ENCODE data around the gene MRPL54.

The MRPL54 gene

GRCh38 chr19:3807574-3808354 is 45.3 kb downstream of the MRPL54 start:
- Histone ChIP-seq H3K4me1 (no peaks in the 10 kb centered on the region), H3K27me3 (peaks cover 0 to 62% of the 10 kb centered on the region in 2 donors), H3K27ac (no peak overlapping the region), H3K36me3 (no peaks in the 10 kb centered on the region), H3K4me3 (no peak overlapping the region), H3K9me3 (no peaks in the 10 kb centered on the region)
- DNase-seq = no peak
- intact Hi-C loops (cut with DNase I; ENCODE audit: low total_unique reads) = no loop called here
- TF ChIP-seq CTCF (IDR thresholded peaks at IDR 0.05) = no peak

GRCh38 chr19:3808420-3809143 is 46.1 kb downstream of the MRPL54 start:
- Histone ChIP-seq H3K9me3 (no peaks in the 10 kb centered on the region), H3K27ac (no peak overlapping the region), H3K4me1 (peaks cover 0 to 6% (median 0%) of the 10 kb centered on the region in 4 donors), H3K36me3 (no peaks in the 10 kb centered on the region), H3K27me3 (peaks cover 0 to 59% of the 10 kb centered on the region in 2 donors), H3K4me3 (no peak overlapping the region)
- no peak for DNase-seq
- intact Hi-C loops (cut with DNase I; ENCODE audit: low total_unique reads) = no loop called here
- TF ChIP-seq CTCF (IDR thresholded peaks at IDR 0.05) = no peak

GRCh38 chr19:3809881-3810707 is 47.6 kb downstream of the MRPL54 start:
- no peak for DNase-seq
- Histone ChIP-seq H3K36me3 (no peaks in the 10 kb centered on the region), H3K9me3 (no peaks in the 10 kb centered on the region), H3K27me3 (peaks cover 0 to 54% of the 10 kb centered on the region in 2 donors), H3K4me1 (peaks cover 0 to 7% (median 0%) of the 10 kb centered on the region in 4 donors), H3K27ac (no peak overlapping the region), H3K4me3 (no peak overlapping the region)
- intact Hi-C loops (cut with DNase I; ENCODE audit: low total_unique reads) = no loop called here
- TF ChIP-seq CTCF (IDR thresholded peaks at IDR 0.05) = no peak

GRCh38 chr19:3810708-3811355 is 48.4 kb downstream of the MRPL54 start:
- TF ChIP-seq CTCF (IDR thresholded peaks at IDR 0.05) = no peak
- Histone ChIP-seq H3K36me3 (no peaks in the 10 kb centered on the region), H3K27ac (no peak overlapping the region), H3K4me3 (no peak overlapping the region), H3K9me3 (no peaks in the 10 kb centered on the region), H3K4me1 (peaks cover 0 to 7% (median 0%) of the 10 kb centered on the region in 4 donors), H3K27me3 (peaks cover 0 to 46% of the 10 kb centered on the region in 2 donors)
- intact Hi-C loops (cut with DNase I; ENCODE audit: low total_unique reads) = no loop called here
- no peak for DNase-seq

All from tibial artery (tissue), 4 donors.